Lung (tissue), 12 donors: ENCODE results near the gene SOD1. TPM values are rescaled to one million over a fixed set of nuclear protein-coding genes. Genes with fewer than 3 reads are reported as not detected.
"Not testable (repeated sequence)": the region's sequence is repeated elsewhere in the genome, so short reads cannot be mapped to it uniquely, and the experiment has no call there.

Experiments used
- ATAC-seq: fragments of 200-7000 bp; cut with Tn5 transposase; one replicate; pipeline ENCODE4 v1.9.1; 2020; ENCODE audit warnings: moderate number of reproducible peaks; ENCODE audit not compliant: insufficient read depth, low FRiP score
- DNase-seq, 3 donors: peaks; one replicate each; pipeline ENCODE4 v3.0.0-alpha.2; 2013 to 2017
- H3K27ac ChIP-seq, 2 donors: one replicate each; pipeline ENCODE4 v1.5.1; 2013; ENCODE audit warnings: mild to moderate bottlenecking in 2 of 2, moderate library complexity in 2 of 2, control low read depth in 1 of 2, inconsistent platforms in 1 of 2, low read depth in 1 of 2, low read length in 1 of 2
- H3K27me3 ChIP-seq, 3 donors: one replicate each; pipeline ENCODE4 v1.5.1; 2013; ENCODE audit warnings: low read length in 2 of 3; ENCODE audit not compliant: control insufficient read depth in 3 of 3, insufficient read depth in 3 of 3
- H3K36me3 ChIP-seq, 4 donors: one replicate each; pipeline ENCODE4 v1.5.1; 2013; ENCODE audit warnings: low read length in 4 of 4, mild to moderate bottlenecking in 1 of 4, moderate library complexity in 1 of 4; ENCODE audit not compliant: control insufficient read depth in 4 of 4, insufficient read depth in 4 of 4
- H3K4me1 ChIP-seq, 5 donors: one replicate each; pipeline ENCODE4 v1.5.1; 2013; ENCODE audit warnings: low read length in 5 of 5, mild to moderate bottlenecking in 2 of 5, moderate library complexity in 1 of 5; ENCODE audit not compliant: control insufficient read depth in 5 of 5, insufficient read depth in 5 of 5
- H3K4me3 ChIP-seq: one replicate; pipeline ENCODE4 v1.5.1; 2013; ENCODE audit warnings: mild to moderate bottlenecking, control low read depth, moderate library complexity
- H3K9ac ChIP-seq, 2 donors: one replicate each; pipeline ENCODE4 v1.5.1; 2013; ENCODE audit warnings: low read length in 2 of 2, control low read depth in 1 of 2; ENCODE audit not compliant: insufficient read depth in 1 of 2
- H3K9me3 ChIP-seq, 4 donors: one replicate each; pipeline ENCODE4 v1.5.1; 2013; ENCODE audit warnings: low read length in 3 of 4, mild to moderate bottlenecking in 1 of 4, moderate library complexity in 1 of 4; ENCODE audit not compliant: control insufficient read depth in 4 of 4, insufficient read depth in 3 of 4
- WGBS, 2 donors: extraction: QIAGEN DNeasy Blood & Tissue Kit; methylation state at CpG; one replicate each; pipeline ENCODE4 v1.1.7; 2013; 5-methylcytosine and 5-hydroxymethylcytosine counted together
- polyA plus RNA-seq, 2 donors: library from polyadenylated mRNA; stranded (reverse); fragments of 200-250 nt; gene quantifications; one replicate each; pipeline ENCODE4 v1.2.1, GENCODE V29; 2013
- total RNA-seq, 2 donors: library from RNA; depleted of rRNA in 1 of 2; stranded (reverse); fragments of >200 nt in 1 of 2; gene quantifications; one replicate each; pipeline ENCODE4 v1.2.1, GENCODE V29; 2014 to 2021
- TF ChIP-seq, protein P1 (sequence below): IDR thresholded peaks from 2 replicates; pipeline ENCODE4 v1.5.1; 2012; ENCODE audit warnings: mild to moderate bottlenecking; ENCODE audit errors: control extremely low read depth, extremely low read depth
- donor health status: control.
- donor health status: control.
- donor health status: Bipolar disorder and iron deficiency.
- donor health status: healthy.
- donor health status: DM: yes; HTN: yes; CAD: no.

SOD1 gene
- total and polyA plus RNA-seq, 4 donors: 90.3 to 315 (median 169) TPM

DNA sequence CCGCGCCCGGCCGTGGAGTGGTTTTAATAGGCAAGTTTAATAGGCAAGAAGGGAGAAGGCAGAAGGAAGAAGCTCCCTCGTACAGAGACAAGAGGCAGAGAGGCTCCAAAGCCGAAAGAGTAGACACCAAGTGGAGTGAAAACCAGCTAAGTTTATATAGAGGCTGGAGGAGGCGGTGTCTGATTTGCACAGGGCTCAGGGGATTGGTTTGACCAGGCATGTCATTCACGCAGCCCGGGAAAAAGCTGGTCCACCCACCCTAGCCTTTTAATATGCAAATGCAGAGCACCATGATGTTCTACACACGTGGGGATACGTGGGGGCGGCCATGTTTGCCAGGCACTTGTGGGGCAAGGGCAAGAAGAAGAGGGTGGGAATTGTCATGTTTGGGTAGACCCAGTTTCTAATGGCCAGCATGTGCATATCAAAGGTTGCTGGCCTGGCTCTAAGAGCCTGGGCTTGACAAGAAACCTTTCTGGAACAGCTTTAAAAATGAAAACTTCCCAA lies 18.0 kb upstream of the SOD1 start:
- H3K9me3 ChIP-seq: peaks cover 0 to 5% (median 0%) of the 10 kb centered on the region in 4 donors
- ATAC-seq (no peak), DNase-seq (no peak)
- WGBS, 2 donors: 94 to 95% methylated on average over 12 of the region's 12 CpGs
- TF ChIP-seq, protein P1, sequence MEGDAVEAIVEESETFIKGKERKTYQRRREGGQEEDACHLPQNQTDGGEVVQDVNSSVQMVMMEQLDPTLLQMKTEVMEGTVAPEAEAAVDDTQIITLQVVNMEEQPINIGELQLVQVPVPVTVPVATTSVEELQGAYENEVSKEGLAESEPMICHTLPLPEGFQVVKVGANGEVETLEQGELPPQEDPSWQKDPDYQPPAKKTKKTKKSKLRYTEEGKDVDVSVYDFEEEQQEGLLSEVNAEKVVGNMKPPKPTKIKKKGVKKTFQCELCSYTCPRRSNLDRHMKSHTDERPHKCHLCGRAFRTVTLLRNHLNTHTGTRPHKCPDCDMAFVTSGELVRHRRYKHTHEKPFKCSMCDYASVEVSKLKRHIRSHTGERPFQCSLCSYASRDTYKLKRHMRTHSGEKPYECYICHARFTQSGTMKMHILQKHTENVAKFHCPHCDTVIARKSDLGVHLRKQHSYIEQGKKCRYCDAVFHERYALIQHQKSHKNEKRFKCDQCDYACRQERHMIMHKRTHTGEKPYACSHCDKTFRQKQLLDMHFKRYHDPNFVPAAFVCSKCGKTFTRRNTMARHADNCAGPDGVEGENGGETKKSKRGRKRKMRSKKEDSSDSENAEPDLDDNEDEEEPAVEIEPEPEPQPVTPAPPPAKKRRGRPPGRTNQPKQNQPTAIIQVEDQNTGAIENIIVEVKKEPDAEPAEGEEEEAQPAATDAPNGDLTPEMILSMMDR: no peak
- H3K4me3 ChIP-seq: no peak overlapping the region
- no peaks in the 10 kb centered on the region for H3K4me1 ChIP-seq
- H3K27ac ChIP-seq: no peak overlapping the region
- H3K36me3 ChIP-seq: no peaks in the 10 kb centered on the region
- no peaks in the 10 kb centered on the region for H3K27me3 ChIP-seq
- H3K9ac ChIP-seq: no peak overlapping the region

DNA sequence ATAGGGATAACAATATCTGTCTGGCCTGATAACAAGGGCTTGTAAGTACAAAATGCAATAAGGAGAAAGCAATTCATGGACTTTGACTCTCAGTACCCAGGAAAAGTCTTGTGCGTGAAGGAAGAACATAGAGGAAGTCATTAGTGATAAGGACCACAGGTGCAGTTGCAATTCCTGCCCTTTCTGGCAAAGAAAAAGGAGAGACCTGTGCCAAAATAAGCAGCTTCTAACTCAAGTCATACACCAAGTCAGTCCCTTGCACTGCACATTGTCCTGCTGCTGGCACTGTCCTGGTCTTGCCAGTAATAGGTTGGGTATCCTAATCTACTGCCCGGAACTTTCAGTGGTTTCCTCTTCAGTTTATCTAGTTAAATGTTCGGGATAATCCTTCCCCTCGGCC lies 14.8 kb upstream of the SOD1 start:
- Histone ChIP-seq H3K27me3 (no peaks in the 10 kb centered on the region), H3K27ac (no peak overlapping the region), H3K9me3 (no peaks in the 10 kb centered on the region), H3K36me3 (no peaks in the 10 kb centered on the region), H3K4me1 (no peaks in the 10 kb centered on the region), H3K9ac (no peak overlapping the region), H3K4me3 (no peak overlapping the region)
- ATAC-seq (no peak), DNase-seq (no peak)
- 62 to 67% methylated on average over 4 of the region's 4 CpGs for WGBS, 2 donors
- TF ChIP-seq, protein P1: no peak

DNA sequence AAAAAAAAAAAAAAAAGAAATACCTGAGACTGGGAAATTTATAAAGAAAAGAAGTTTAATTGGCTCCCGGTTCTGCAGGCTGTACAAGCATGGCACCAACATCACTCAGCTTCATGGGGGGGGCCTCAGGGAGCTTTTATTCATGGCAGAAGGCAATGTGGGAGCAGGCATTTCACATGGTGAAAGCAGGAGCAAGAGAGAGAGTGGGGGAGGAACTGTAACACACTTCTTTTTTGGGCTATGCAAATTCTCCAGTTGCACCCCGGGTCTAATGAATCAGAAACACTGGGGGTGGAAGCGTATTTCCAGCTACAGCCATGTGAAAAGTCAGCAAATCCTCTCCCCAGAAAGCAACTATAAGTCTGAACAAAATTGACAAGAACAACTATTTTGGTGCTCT lies 11.8 kb upstream of the SOD1 start:
- ATAC-seq (no peak), DNase-seq (no peak)
- H3K4me3 ChIP-seq: no peak overlapping the region
- H3K4me1 ChIP-seq: no peaks in the 10 kb centered on the region
- no peak overlapping the region for H3K27ac ChIP-seq
- TF ChIP-seq, protein P1: no peak
- H3K9me3 ChIP-seq: peaks cover 0 to 2% (median under 1%) of the 10 kb centered on the region in 4 donors
- 89 to 90% methylated on average over 3 of the region's 3 CpGs for WGBS, 2 donors
- H3K36me3 ChIP-seq: no peaks in the 10 kb centered on the region
- H3K27me3 ChIP-seq: no peaks in the 10 kb centered on the region
- H3K9ac ChIP-seq: no peak overlapping the region

DNA sequence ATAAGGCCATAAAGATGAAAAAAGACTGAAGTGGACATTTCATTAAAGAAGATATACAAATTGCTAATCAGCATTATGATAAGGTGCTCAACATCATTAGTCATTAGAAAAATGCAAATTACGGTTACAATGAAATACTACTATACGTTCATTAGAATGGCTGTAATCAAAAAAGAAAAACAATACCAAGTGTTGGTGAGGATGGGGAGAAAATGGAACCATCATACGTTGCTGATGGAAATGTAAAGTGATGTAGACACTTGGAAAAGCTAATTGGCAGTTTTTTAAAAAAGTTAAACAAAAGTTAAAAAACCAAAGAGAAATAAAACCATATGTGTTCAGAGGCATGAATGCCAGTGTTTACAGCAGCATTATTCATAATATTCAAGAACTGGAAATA lies 8.6 kb upstream of the SOD1 start:
- H3K4me3 ChIP-seq: no peak overlapping the region
- no peaks in the 10 kb centered on the region for H3K4me1 ChIP-seq
- ATAC-seq: no peak
- peaks cover 0 to 2% (median under 1%) of the 10 kb centered on the region in 4 donors for H3K9me3 ChIP-seq
- TF ChIP-seq, protein P1: no peak
- no peaks in the 10 kb centered on the region for H3K27me3 ChIP-seq
- H3K36me3 ChIP-seq: no peaks in the 10 kb centered on the region
- DNase-seq: no peak
- H3K9ac ChIP-seq: no peak overlapping the region
- H3K27ac ChIP-seq: no peak overlapping the region
- 90 to 95% methylated on average over 3 of the region's 3 CpGs for WGBS, 2 donors

- not testable (repeated sequence) for H3K9ac ChIP-seq, H3K9me3 ChIP-seq, ATAC-seq, H3K27ac ChIP-seq, H3K4me3 ChIP-seq, H3K27me3 ChIP-seq, H3K36me3 ChIP-seq, H3K4me1 ChIP-seq, DNase-seq
- WGBS, 2 donors: 90 to 93% methylated on average over 4 of the region's 4 CpGs
Observed at GRCh38 chr21:31651491-31651890, 8.0 kb upstream of the SOD1 start.
